ENCODE results near the gene LKAAEAR1.
"Not testable (repeated sequence)": the region's sequence is repeated elsewhere in the genome, so short reads cannot be mapped to it uniquely, and the experiment has no call there.

- TF ChIP-seq, protein P1, sequence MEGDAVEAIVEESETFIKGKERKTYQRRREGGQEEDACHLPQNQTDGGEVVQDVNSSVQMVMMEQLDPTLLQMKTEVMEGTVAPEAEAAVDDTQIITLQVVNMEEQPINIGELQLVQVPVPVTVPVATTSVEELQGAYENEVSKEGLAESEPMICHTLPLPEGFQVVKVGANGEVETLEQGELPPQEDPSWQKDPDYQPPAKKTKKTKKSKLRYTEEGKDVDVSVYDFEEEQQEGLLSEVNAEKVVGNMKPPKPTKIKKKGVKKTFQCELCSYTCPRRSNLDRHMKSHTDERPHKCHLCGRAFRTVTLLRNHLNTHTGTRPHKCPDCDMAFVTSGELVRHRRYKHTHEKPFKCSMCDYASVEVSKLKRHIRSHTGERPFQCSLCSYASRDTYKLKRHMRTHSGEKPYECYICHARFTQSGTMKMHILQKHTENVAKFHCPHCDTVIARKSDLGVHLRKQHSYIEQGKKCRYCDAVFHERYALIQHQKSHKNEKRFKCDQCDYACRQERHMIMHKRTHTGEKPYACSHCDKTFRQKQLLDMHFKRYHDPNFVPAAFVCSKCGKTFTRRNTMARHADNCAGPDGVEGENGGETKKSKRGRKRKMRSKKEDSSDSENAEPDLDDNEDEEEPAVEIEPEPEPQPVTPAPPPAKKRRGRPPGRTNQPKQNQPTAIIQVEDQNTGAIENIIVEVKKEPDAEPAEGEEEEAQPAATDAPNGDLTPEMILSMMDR (IDR thresholded peaks at IDR 0.05) = not testable (repeated sequence)
- TF ChIP-seq POLR2A, POLR2AphosphoS5 (IDR thresholded peaks at IDR 0.05): not testable (repeated sequence)
Observed at GRCh38 chr20:64123517-64123916, 39.3 kb upstream of the LKAAEAR1 start.
